Brain microvascular endothelial cell (primary cell): ENCODE results near the gene PYROXD2.
A peak's percentile ranks its signal among the peaks of the same experiment; 100 is the strongest.

ENCODE experiments used
- DNase-seq: peaks from one replicate; pipeline ENCODE4 v3.0.0-alpha.2; 2020
- H3K27ac ChIP-seq: fragments of 250-450 bp; sonication (Bioruptor Pico); 2 replicates; pipeline ENCODE4 v1.5.1; 2020; ENCODE audit warnings: mild to moderate bottlenecking, moderate library complexity
- H3K27me3 ChIP-seq: fragments of 250-450 bp; sonication (Bioruptor Pico); replicated peaks from 2 replicates; pipeline ENCODE4 v1.5.1; 2020; ENCODE audit warnings: mild to moderate bottlenecking
- H3K36me3 ChIP-seq: fragments of 250-450 bp; sonication (Bioruptor Pico); replicated peaks from 2 replicates; pipeline ENCODE4 v1.5.1; 2020; ENCODE audit warnings: mild to moderate bottlenecking
- H3K4me3 ChIP-seq: 2 replicates; pipeline ENCODE4 v1.5.1; 2011; ENCODE audit warnings: low read depth, mild to moderate bottlenecking, control low read depth, low read length, moderate library complexity
- CTCF ChIP-seq: IDR thresholded peaks from 2 replicates; pipeline ENCODE4 v1.5.1; 2011; ENCODE audit warnings: low read depth, mild to moderate bottlenecking, moderate library complexity, low read length, control low read depth, inconsistent platforms; ENCODE audit errors: missing control alignments
- in situ Hi-C: cut with HindIII; loops from 2 replicates; pipeline ENCODE4 v1.10.0; 2017; ENCODE audit warnings: low sequenced_read_pairs, low pct_ligation_motif_present

Gene PYROXD2

GRCh38 chr10:98382691-98383101 is 32.3 kb downstream of the PYROXD2 start:
- TF ChIP-seq CTCF = no peak
- Histone ChIP-seq H3K27me3 (no peaks in the 10 kb centered on the region), H3K27ac (peak overlapping the region; percentile 72), H3K4me3 (no peak overlapping the region), H3K36me3 (no peaks in the 10 kb centered on the region)
- in situ Hi-C loops = no loop called here
- peak; percentile 6 for DNase-seq

- Histone ChIP-seq H3K36me3 (no peaks in the 10 kb centered on the region), H3K4me3 (no peak overlapping the region), H3K27me3 (no peaks in the 10 kb centered on the region), H3K27ac (no peak overlapping the region)
- no peak for TF ChIP-seq CTCF
- no peak for DNase-seq
- in situ Hi-C loops = no loop called here
Measured at GRCh38 chr10:98380493-98381339, 34.3 kb downstream of the PYROXD2 start.

GRCh38 chr10:98378722-98379121 is 36.3 kb downstream of the PYROXD2 start:
- H3K4me3 ChIP-seq = no peak overlapping the region
- no peaks in the 10 kb centered on the region for H3K36me3 ChIP-seq
- no peak for TF ChIP-seq CTCF
- H3K27me3 ChIP-seq = no peaks in the 10 kb centered on the region
- in situ Hi-C loops = no loop called here
- peak; percentile 61 for DNase-seq
- no peak overlapping the region for H3K27ac ChIP-seq

GRCh38 chr10:98377536-98377935 is 37.4 kb downstream of the PYROXD2 start:
- in situ Hi-C loops = no loop called here
- Histone ChIP-seq H3K4me3 (no peak overlapping the region), H3K36me3 (no peaks in the 10 kb centered on the region), H3K27me3 (no peaks in the 10 kb centered on the region), H3K27ac (no peak overlapping the region)
- no peak for DNase-seq
- no peak for TF ChIP-seq CTCF

DNA sequence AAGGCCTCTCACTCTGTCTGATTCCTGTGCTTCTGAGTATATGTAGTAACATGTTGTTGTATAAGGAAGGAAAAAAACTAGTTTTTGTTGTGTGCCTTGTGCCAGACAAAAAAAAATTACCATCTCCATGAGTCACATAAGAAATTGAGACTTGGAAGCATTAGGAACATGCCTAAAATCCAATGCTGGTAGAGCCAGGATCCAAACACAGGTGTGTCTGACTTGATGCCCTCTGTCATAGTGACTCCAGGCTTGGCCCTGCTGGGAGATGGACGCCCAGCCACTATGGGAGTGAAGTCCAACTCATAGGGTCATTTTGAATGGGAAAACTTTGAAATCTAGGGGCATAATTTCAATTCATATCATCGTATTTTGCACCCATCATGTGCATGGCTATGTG is 38.0 kb downstream of the PYROXD2 start:
- H3K36me3 ChIP-seq = no peaks in the 10 kb centered on the region
- no peak overlapping the region for H3K27ac ChIP-seq
- no peaks in the 10 kb centered on the region for H3K27me3 ChIP-seq
- no peak overlapping the region for H3K4me3 ChIP-seq
- in situ Hi-C loops = no loop called here
- no peak for DNase-seq
- TF ChIP-seq CTCF = no peak

- no peak overlapping the region for H3K4me3 ChIP-seq
- no peaks in the 10 kb centered on the region for H3K36me3 ChIP-seq
- no peak for TF ChIP-seq CTCF
- no peak overlapping the region for H3K27ac ChIP-seq
- no peak for DNase-seq
- no peaks in the 10 kb centered on the region for H3K27me3 ChIP-seq
- in situ Hi-C loops = no loop called here
Measured at GRCh38 chr10:98376485-98376884, 38.5 kb downstream of the PYROXD2 start.
